Activated naive CD4-positive, alpha-beta T cell treated with Interleukin-2 at 50 U/mL for 16 hours (primary cell): ENCODE data around the gene MICAL3.
"Not testable (repeated sequence)": the region's sequence is repeated elsewhere in the genome, so short reads cannot be mapped to it uniquely, and the experiment has no call there.

Experiments used
- DNase-seq: peaks from one replicate; pipeline ENCODE4 v3.0.0-alpha.2; 2020

Gene MICAL3

GRCh38 chr22:17880020-17880419, 144.3 kb downstream of the MICAL3 start:
- DNase-seq, result no peak

- no peak for DNase-seq
These were observed 145.4 kb downstream of the MICAL3 start for GRCh38 chr22:17878941-17879340.

DNA sequence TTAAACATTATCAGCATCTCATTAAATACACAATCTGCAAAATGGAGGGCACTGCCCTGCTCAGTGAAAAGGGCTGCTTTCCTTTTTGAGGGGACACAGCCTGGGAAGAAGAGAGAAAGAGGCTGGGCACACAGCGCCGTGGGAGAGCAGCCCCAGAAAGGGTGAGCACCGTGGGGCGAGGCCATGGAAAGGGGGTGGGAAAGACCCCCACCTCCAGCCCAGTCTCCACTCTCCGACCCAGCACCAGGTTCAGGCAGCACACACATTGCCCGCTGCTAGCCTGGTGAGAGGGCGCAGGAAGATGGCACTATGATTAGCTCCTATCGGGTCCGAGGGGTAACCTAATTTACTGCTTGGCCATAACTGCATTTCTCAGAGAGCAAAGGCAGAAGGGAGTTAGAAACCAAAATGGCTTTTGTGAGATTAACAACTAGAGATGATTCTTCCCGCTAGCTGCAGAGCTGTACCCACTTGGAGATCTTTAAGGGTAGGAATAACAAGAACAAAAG, 146.1 kb downstream of the MICAL3 start:
- DNase-seq, result no peak

GRCh38 chr22:17876878-17877855, 147.2 kb downstream of the MICAL3 start:
- not testable (repeated sequence) for DNase-seq

DNA sequence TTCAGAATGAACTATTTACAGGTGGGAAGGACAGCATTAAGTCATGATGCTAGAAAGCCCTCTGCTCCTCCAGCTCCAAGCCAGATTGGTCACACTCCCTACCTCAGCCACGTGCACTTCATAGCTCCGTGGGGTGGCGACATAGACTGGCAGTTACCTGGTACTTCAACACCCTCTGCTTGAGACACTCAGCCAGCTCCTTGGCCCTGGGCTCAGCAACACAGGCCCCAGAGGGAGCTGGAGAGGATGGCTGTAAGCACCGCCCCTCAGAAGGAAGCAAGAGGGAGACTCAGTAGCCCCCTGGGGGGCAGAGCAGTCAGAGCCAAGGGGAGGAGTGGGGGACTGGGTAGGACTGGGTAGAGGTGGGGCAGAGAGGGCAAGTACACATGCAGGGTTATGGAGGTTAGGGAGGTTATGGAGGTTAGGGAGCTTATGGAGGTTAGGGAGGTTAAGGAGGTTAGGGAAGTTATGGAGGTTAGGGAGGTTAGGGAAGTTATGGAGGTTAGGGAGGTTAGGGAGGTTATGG, 148.0 kb downstream of the MICAL3 start:
- DNase-seq, result no peak

DNA sequence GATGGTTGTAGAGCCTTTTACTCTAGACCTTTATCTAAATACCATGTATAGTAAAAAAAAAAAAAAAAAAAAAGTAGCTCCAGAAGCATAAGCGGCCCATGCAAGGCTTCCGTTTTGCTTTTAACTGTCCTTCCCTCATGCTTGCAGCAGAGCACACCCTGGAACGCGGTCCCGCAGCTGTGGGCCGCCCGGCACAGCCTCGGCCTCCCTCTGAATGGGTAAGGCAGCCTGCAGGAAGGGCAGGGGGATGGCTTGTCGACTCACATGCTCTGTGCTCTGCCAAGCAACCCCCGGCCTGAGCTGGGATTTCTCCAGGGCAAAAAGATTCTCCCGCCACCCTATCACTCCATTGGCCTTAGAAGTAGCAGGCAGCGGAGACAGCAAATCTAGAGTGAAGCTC, 148.7 kb downstream of the MICAL3 start:
- no peak for DNase-seq

- DNase-seq, result no peak
These were observed 149.2 kb downstream of the MICAL3 start for GRCh38 chr22:17875156-17875555.

GRCh38 chr22:17874231-17874905, 150.0 kb downstream of the MICAL3 start:
- no peak for DNase-seq

DNA sequence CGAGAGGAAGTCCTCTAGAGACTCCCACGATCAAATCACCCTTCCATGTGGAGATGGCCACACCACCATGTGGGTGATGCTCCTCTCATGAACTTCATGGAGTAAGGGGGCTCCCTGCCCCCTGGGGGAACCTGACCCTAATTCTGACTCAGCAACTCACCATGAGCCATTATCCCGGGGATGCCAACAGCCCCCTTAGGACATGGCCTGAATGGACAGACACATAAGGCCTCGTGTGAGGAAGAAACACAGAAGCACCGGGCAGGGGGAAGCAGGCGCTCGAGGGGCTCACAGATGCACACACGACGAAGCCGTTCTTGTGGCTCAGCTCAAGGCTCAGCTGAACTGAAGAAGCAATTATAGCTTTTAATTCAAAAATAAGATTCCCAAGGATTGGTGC, 150.6 kb downstream of the MICAL3 start:
- no peak for DNase-seq

GRCh38 chr22:17873116-17873515, 151.2 kb downstream of the MICAL3 start:
- no peak for DNase-seq

DNA sequence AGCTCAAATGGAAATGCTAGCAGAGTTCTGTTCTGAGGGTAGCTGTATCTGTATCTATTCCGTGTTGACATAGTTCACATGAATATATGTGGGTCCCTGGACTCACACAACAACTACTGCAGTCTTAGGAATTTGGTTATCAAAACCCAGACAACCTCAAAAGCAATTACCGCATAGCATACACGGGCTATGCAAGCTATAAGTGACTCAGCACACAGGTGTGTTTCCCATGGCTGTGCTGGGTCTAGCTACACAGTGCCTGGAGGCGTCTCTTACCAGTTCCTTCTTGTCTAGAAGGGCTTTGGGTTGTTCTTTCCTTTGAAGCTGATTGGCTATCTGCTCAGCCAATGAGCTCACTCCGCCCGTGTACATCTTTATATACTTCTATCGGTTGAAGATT, 151.9 kb downstream of the MICAL3 start:
- DNase-seq, result no peak

GRCh38 chr22:17871726-17872458, 152.5 kb downstream of the MICAL3 start:
- DNase-seq, result no peak

DNA sequence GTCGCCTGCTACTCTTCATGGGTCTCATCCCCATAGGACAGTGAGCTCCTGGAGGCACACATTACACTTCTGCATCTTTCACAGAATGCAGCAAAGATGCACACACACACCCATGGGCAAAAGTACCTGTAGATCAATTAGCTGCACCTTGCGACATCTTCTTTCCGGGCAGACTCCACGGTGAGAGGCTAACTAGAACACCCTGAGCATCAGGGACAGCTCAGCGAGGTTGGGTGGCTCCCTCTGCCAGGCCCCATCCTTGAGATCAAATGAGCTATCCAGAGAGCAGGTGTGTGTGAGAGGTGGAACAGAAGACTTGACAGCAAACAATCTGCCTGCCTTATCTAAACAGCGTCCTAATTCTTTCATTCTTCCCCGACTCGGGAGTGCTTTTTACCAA, 154.0 kb downstream of the MICAL3 start:
- DNase-seq, result no peak

DNA sequence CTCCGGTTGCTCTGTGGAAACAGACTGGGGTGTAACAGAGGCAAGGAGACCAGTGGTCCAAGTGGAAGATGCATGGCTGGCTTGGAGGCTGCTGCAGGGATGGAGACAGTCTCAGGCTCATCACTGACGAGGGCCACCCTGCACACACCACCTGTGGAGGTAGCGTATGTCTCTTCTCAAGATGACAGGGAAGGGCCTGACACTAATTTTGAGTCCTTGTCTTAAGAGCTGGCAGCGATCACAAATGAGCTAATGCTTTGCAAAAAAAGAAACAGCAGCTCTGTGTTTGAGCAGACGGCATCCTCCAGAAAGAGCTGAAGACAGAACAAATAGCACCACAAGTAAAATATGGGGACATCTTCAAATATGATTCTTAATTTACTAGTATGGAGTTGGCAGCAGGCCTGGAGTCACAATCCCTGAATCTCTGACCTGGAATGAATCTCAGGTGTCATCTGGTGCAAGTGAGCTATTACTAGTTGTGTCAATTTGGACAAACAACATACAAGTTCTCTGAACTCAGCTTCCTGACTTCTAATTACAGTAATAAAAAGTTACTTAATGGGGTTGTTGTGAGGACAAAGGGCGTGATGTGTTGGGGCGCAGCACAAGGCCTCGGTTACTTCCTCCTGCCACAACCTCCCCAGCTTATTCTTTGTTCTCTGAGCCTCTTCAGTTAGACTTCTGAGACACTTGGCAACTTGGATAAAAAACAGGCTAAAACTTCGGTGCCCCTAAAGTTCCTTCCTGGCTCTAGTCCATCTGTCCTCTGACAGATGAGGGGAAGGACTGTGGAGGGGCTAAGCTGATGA, 154.9 kb downstream of the MICAL3 start:
- no peak for DNase-seq

DNA sequence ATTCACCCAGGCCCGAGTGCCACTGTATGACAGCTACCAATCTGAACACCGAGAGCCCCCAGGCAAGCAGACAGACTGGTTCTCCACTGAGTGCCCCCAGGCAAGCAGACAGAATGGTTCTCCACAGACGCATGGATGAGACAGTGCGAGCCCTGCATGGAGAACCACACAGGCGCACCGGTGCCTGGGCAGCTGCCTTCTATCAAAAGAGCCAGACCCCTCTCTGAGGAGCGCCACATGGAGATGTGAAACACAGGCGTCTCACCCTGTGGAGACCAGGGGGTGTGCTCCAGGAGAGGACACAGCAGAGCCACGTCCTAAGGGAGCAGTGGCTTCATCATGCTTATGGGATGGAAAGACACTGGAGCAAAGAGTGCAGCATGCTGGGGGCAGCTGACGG, 155.6 kb downstream of the MICAL3 start:
- DNase-seq, result no peak

DNA sequence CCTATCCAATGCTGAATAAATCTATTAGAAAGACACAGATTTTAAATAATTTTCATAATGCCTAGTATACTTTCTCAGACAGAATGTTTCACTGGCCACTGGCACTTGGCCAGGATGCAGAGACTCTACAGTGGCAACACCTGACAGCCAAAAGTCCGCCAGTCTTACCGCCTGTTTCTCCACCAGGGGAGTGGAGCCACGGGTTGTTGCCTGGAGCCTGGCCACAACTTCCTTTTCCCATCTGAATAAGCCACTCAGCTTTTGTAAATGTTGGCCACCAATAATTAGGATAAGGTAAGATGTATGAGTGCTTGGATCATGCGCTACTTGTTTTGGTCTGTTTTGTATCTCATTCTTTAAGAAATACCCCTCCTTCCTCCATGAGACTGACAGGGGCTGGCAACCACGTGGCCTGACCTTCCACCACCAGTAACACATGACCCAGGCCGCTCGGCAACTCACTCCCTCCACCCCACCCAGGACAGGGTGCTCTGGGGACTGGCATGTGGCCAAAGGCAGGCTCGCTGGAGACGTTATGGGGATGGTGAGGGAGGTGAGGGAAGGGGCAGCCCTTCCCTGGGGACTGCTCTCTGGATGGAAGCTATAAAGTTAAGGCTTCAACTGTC, 157.1 kb downstream of the MICAL3 start:
- no peak for DNase-seq

DNA sequence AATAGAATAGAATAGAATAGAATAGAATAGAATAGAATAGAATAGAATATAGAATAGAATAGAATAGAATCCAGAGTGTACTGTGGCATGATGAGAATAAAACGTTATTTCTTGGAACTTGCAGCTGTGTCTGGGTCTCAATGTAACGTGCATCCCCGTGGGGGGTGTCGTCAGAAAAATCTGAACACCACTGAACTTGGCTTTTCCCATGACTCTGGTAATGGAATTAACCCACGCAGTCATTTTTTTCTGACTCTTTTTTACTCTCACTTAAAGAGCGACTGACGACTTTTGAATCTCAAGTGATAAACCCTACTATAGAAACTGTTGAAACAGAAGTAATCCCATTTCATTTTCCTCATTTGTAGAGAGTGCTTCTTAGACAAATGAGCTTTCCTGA, 157.7 kb downstream of the MICAL3 start:
- no peak for DNase-seq

GRCh38 chr22:17866127-17866526, 158.2 kb downstream of the MICAL3 start:
- DNase-seq, result no peak

GRCh38 chr22:17865183-17866055, 158.9 kb downstream of the MICAL3 start:
- no peak for DNase-seq

GRCh38 chr22:17864398-17865182, 159.8 kb downstream of the MICAL3 start:
- no peak for DNase-seq
